ENCODE measurements around the gene CRISP2. TPM values are rescaled to one million over a fixed set of nuclear protein-coding genes. Genes with fewer than 3 reads are reported as not detected.
"Not testable (repeated sequence)": the region's sequence is repeated elsewhere in the genome, so short reads cannot be mapped to it uniquely, and the experiment has no call there.

CRISP2 gene
- total RNA-seq, 4 donors from 2014 or later = 0.57 to 0.76 TPM; not detected in 2

GRCh38 chr6:49668083-49668511, 45.2 kb downstream of the CRISP2 start:
- no peaks in the 10 kb centered on the region for H3K27me3 ChIP-seq
- H3K4me3 ChIP-seq = no peak overlapping the region
- intact Hi-C loops (cut with DNase I) = no loop called here
- no peak for TF ChIP-seq CTCF (IDR thresholded peaks at IDR 0.05)
- TF ChIP-seq POLR2A (IDR thresholded peaks at IDR 0.05) = no peak
- H3K36me3 ChIP-seq = no peaks in the 10 kb centered on the region
- H3K9me3 ChIP-seq = no peaks in the 10 kb centered on the region
- DNase-seq = no peak
- H3K4me1 ChIP-seq = no peaks in the 10 kb centered on the region
- H3K27ac ChIP-seq = no peak overlapping the region

- Histone ChIP-seq H3K27me3 (no peaks in the 10 kb centered on the region), H3K9me3 (no peaks in the 10 kb centered on the region), H3K4me3 (no peak overlapping the region), H3K27ac (no peak overlapping the region), H3K36me3 (no peaks in the 10 kb centered on the region), H3K4me1 (no peaks in the 10 kb centered on the region)
- no peak for TF ChIP-seq POLR2A (IDR thresholded peaks at IDR 0.05)
- no peak for TF ChIP-seq CTCF (IDR thresholded peaks at IDR 0.05)
- intact Hi-C loops (cut with DNase I) = no loop called here
- 42 to 56% methylated on average over 5 of the region's 5 CpGs for WGBS, 2 donors
- DNase-seq = no peak
Observed at GRCh38 chr6:49666930-49667757, 46.2 kb downstream of the CRISP2 start.

GRCh38 chr6:49666480-49666879, 46.9 kb downstream of the CRISP2 start:
- DNase-seq = no peak
- no peaks in the 10 kb centered on the region for H3K27me3 ChIP-seq
- WGBS, 2 donors = 25 to 40% methylated on average over 1 of the region's 1 CpG
- H3K36me3 ChIP-seq = no peaks in the 10 kb centered on the region
- no peaks in the 10 kb centered on the region for H3K4me1 ChIP-seq
- no peak overlapping the region for H3K4me3 ChIP-seq
- H3K27ac ChIP-seq = no peak overlapping the region
- intact Hi-C loops (cut with DNase I) = no loop called here
- H3K9me3 ChIP-seq = no peaks in the 10 kb centered on the region
- TF ChIP-seq CTCF (IDR thresholded peaks at IDR 0.05) (no peak), POLR2A (IDR thresholded peaks at IDR 0.05) (no peak)

GRCh38 chr6:49664817-49665216, 48.5 kb downstream of the CRISP2 start:
- 67 to 72% methylated on average over 3 of the region's 3 CpGs for WGBS, 2 donors

DNA sequence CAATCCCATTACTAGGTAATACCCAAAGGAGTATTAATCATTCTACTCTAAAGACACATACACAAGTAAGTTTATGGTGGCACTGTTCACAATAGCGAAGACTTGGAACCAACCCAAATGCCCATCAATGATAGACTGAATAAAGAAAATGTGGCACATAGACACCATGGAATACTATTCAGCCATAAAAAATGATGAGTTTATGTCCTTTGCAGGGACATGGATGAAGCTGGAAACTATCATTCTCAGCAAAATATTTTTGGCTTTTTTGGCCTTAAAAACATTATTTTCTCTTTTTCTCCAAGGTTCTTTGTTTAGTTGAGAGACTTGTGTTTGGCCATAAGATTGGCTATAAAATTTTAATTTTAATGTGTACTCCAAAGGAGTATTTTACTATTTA, 49.3 kb downstream of the CRISP2 start:
- H3K4me3 ChIP-seq; DNase-seq; intact Hi-C loops (cut with DNase I); H3K27me3 ChIP-seq; H3K27ac ChIP-seq; H3K9me3 ChIP-seq; H3K4me1 ChIP-seq; H3K36me3 ChIP-seq: not testable (repeated sequence)
- WGBS, 2 donors = 80 to 85% methylated on average over 1 of the region's 1 CpG

More at GRCh38 chr6:49664817-49665216, 48.5 kb downstream of the CRISP2 start:
- no peak overlapping the region for H3K27ac ChIP-seq
- H3K9me3 ChIP-seq = no peaks in the 10 kb centered on the region
- H3K27me3 ChIP-seq = no peaks in the 10 kb centered on the region
- no peaks in the 10 kb centered on the region for H3K4me1 ChIP-seq
- H3K36me3 ChIP-seq = no peaks in the 10 kb centered on the region
- intact Hi-C loops (cut with DNase I) = no loop called here
- DNase-seq = no peak
- no peak for TF ChIP-seq POLR2A (IDR thresholded peaks at IDR 0.05)
- TF ChIP-seq CTCF (IDR thresholded peaks at IDR 0.05) = no peak
- no peak overlapping the region for H3K4me3 ChIP-seq
